SK-N-SH treated with all-trans-retinoic acid at 6 μM for 48 hours (cell line): ENCODE measurements around the gene FRAT2.

Source experiments
- ARNTL ChIP-seq: fragments of 450-650 bp; formaldehyde crosslinking; IDR thresholded peaks from 2 replicates; pipeline ENCODE4 v1.5.0; 2020; ENCODE audit warnings: low read depth, mild to moderate bottlenecking, moderate library complexity, borderline replicate concordance
- RARB ChIP-seq: fragments of 250-450 bp; sonication (Bioruptor Pico); IDR thresholded peaks from 2 replicates; pipeline ENCODE4 v1.8.0; 2021; ENCODE audit warnings: mild to moderate bottlenecking, moderate library complexity
- SNAI2 ChIP-seq: fragments of 250-450 bp; sonication (Bioruptor Pico); IDR thresholded peaks from 2 replicates; pipeline ENCODE4 v1.5.0; 2020; ENCODE audit warnings: mild to moderate bottlenecking, moderate library complexity
- TCF4 ChIP-seq: fragments of 250-450 bp; sonication (Bioruptor Pico); IDR thresholded peaks from 2 replicates; pipeline ENCODE4 v1.8.0; 2021; ENCODE audit warnings: mild to moderate bottlenecking, moderate library complexity, borderline replicate concordance
- ZFP3 ChIP-seq: fragments of 250-450 bp; sonication (Bioruptor Pico); IDR thresholded peaks from 2 replicates; pipeline ENCODE4 v1.5.0; 2020; ENCODE audit warnings: mild to moderate bottlenecking, moderate library complexity
- TF ChIP-seq, protein P1 (sequence below): fragments of 250-450 bp; sonication (Bioruptor Pico); IDR thresholded peaks from 2 replicates; pipeline ENCODE4 v1.5.1; 2020; ENCODE audit warnings: low read depth, mild to moderate bottlenecking, moderate library complexity
- TF ChIP-seq, protein P2 (sequence below): fragments of 250-450 bp; sonication (Bioruptor Pico); IDR thresholded peaks from 2 replicates; pipeline ENCODE4 v1.5.1; 2021; ENCODE audit warnings: mild to moderate bottlenecking, moderate library complexity

DNA sequence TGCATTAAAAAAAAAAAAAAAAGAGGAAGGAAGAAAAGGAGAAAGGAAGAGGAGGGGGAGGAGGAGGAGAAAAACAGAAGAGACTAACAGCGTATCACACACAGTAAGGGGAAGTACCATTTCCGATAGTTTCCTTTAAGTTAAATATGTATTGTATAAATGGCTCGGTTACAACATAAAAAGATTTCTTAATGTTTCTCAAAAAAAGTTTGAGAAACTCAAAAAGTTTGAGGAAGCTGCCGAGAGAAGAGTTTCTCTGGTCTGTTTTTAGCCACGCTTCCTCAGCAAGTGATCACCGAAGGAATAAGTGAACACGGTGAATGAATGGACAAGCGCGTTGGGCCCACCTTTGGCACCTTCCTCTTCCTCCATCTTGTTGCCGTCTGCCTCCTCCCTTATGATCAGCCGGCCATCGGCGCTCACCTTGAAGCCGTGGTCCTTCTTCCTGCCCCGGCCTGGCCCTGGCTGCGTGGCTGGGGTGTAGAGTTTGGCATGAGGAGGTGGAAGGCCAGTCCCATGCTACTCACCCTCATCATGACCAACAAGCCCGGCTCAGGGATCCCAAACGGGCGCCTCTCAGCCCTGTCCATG lies 31.3 kb upstream of the FRAT2 start:
- TF ChIP-seq RARB (no peak), TCF4 (no peak), SNAI2 (CRISPR knock-in tag) (no peak), ARNTL (no peak), ZFP3 (no peak)
- TF ChIP-seq, protein P1, sequence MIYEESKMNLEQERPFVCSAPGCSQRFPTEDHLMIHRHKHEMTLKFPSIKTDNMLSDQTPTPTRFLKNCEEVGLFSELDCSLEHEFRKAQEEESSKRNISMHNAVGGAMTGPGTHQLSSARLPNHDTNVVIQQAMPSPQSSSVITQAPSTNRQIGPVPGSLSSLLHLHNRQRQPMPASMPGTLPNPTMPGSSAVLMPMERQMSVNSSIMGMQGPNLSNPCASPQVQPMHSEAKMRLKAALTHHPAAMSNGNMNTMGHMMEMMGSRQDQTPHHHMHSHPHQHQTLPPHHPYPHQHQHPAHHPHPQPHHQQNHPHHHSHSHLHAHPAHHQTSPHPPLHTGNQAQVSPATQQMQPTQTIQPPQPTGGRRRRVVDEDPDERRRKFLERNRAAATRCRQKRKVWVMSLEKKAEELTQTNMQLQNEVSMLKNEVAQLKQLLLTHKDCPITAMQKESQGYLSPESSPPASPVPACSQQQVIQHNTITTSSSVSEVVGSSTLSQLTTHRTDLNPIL = no peak
- TF ChIP-seq, protein P2, sequence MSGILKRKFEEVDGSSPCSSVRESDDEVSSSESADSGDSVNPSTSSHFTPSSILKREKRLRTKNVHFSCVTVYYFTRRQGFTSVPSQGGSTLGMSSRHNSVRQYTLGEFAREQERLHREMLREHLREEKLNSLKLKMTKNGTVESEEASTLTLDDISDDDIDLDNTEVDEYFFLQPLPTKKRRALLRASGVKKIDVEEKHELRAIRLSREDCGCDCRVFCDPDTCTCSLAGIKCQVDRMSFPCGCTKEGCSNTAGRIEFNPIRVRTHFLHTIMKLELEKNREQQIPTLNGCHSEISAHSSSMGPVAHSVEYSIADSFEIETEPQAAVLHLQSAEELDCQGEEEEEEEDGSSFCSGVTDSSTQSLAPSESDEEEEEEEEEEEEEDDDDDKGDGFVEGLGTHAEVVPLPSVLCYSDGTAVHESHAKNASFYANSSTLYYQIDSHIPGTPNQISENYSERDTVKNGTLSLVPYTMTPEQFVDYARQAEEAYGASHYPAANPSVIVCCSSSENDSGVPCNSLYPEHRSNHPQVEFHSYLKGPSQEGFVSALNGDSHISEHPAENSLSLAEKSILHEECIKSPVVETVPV (CRISPR knock-in tag) = no peak
